HCEC 1CT (cell line): Measurements from ENCODE around the gene HPDL.
"Not testable (repeated sequence)": the region's sequence is repeated elsewhere in the genome, so short reads cannot be mapped to it uniquely, and the experiment has no call there.

ENCODE experiments used
- DNase-seq: peaks from one replicate; pipeline ENCODE4 v3.0.0-alpha.2; 2017

The HPDL gene

GRCh38 chr1:45326627-45327623, at the start of gene HPDL:
HPDL (plus strand) TSS chr1:45326895; CDS start chr1:45327149, 254 bp downstream.
- DNase-seq: no peak

GRCh38 chr1:45282351-45282750, 44.3 kb upstream of the HPDL start:
- no peak for DNase-seq

- not testable (repeated sequence) for DNase-seq
Measured at GRCh38 chr1:45284858-45285257, 41.8 kb upstream of the HPDL start.

- not testable (repeated sequence) for DNase-seq
Measured at GRCh38 chr1:45286521-45286920, 40.2 kb upstream of the HPDL start.

GRCh38 chr1:45291002-45291401, 35.7 kb upstream of the HPDL start:
- DNase-seq: not testable (repeated sequence)

GRCh38 chr1:45291716-45292115, 35.0 kb upstream of the HPDL start:
- no peak for DNase-seq

GRCh38 chr1:45297666-45298356, 28.9 kb upstream of the HPDL start:
- no peak for DNase-seq

- DNase-seq: no peak
Measured at GRCh38 chr1:45299296-45299695, 27.4 kb upstream of the HPDL start.

- DNase-seq: peak; percentile 69
Measured at GRCh38 chr1:45299981-45300668, 26.6 kb upstream of the HPDL start.

GRCh38 chr1:45300669-45300997, 26.1 kb upstream of the HPDL start:
- no peak for DNase-seq

- no peak for DNase-seq
Measured at GRCh38 chr1:45302505-45303150, 24.1 kb upstream of the HPDL start.

GRCh38 chr1:45303520-45304310, 23.0 kb upstream of the HPDL start:
- peak; percentile 98 for DNase-seq

- DNase-seq: peak; percentile 13
Measured at GRCh38 chr1:45304311-45305081, 22.2 kb upstream of the HPDL start.

- DNase-seq: no peak
Measured at GRCh38 chr1:45305231-45305630, 21.5 kb upstream of the HPDL start.

GRCh38 chr1:45306319-45306718, 20.4 kb upstream of the HPDL start:
- peak; percentile 56 for DNase-seq

- DNase-seq: no peak
Measured at GRCh38 chr1:45306905-45307304, 19.8 kb upstream of the HPDL start.

GRCh38 chr1:45314266-45314665, 12.4 kb upstream of the HPDL start:
- DNase-seq: no peak

- DNase-seq: no peak
Measured at GRCh38 chr1:45317166-45317565, 9.5 kb upstream of the HPDL start.

GRCh38 chr1:45319761-45320160, 6.9 kb upstream of the HPDL start:
- no peak for DNase-seq

- no peak for DNase-seq
Measured at GRCh38 chr1:45321444-45321843, 5.3 kb upstream of the HPDL start.

- DNase-seq: no peak
Measured at GRCh38 chr1:45322486-45323040, 4.1 kb upstream of the HPDL start.
